GM10266 (cell line): ENCODE data around the gene THRA.

Experiments
- DNase-seq: peaks from one replicate; pipeline ENCODE4 v3.0.0; 2012; ENCODE audit errors: extremely low spot score
- TF ChIP-seq, protein P1 (sequence below): IDR thresholded peaks from 2 replicates; pipeline ENCODE4 v1.5.1; 2012; ENCODE audit warnings: mild to moderate bottlenecking, low read depth; ENCODE audit not compliant: control insufficient read depth, insufficient read depth; ENCODE audit errors: missing control alignments

The THRA gene

DNA sequence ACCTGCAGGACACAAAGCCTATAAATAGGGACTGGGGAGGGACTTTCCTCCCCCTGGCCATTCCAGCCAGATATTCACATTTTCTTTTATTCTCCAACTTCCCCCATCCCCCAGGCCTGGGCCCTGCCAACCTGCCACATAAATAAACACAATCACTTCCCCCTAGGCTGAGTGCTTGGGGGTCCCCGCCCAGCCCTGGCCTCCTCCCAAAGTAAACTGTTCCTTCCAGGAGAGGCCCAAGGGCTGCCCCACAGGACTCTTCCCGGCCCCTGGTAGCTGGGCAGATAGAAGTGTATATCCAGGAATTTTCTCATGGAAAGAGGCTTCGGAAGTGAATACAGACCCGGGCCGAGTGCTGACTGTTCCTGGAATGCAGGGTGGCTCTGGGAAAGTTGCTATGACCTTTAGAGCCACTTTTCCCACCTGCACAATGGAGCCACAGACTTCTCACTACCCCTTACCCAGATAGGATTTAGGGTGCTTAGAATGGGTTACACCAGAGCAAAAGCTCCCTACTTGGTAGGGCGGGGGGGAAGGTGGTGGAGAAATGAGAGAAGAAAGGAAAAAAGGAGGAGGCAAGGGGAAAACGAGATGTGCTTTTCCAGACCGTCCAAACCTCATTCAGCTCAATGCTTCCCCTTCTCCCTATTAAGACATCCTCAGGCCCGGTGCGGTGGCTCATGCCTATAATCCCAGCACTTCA, 39.0 kb upstream of the THRA start:
- TF ChIP-seq, protein P1, sequence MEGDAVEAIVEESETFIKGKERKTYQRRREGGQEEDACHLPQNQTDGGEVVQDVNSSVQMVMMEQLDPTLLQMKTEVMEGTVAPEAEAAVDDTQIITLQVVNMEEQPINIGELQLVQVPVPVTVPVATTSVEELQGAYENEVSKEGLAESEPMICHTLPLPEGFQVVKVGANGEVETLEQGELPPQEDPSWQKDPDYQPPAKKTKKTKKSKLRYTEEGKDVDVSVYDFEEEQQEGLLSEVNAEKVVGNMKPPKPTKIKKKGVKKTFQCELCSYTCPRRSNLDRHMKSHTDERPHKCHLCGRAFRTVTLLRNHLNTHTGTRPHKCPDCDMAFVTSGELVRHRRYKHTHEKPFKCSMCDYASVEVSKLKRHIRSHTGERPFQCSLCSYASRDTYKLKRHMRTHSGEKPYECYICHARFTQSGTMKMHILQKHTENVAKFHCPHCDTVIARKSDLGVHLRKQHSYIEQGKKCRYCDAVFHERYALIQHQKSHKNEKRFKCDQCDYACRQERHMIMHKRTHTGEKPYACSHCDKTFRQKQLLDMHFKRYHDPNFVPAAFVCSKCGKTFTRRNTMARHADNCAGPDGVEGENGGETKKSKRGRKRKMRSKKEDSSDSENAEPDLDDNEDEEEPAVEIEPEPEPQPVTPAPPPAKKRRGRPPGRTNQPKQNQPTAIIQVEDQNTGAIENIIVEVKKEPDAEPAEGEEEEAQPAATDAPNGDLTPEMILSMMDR: no peak
- DNase-seq: no peak

DNA sequence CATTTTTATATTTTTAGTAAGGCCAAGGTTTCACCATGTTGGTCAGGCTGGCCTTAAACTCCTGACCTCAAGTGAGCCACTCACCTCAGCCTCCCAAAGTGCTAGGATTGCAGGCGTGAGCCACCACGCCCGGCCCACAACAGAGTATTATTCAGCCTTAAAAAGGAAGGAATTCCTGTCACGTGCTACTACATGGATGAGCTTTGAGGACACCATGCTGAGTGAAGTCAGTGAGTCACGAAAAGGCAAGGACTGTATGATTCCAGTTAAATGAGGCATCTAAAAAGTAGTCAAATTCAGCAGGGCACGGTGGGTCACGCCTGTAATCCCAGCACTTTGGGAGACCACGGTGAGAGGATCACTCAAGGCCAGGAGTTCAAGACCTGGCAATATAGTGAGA, 37.9 kb upstream of the THRA start:
- TF ChIP-seq, protein P1: no peak
- DNase-seq: no peak

DNA sequence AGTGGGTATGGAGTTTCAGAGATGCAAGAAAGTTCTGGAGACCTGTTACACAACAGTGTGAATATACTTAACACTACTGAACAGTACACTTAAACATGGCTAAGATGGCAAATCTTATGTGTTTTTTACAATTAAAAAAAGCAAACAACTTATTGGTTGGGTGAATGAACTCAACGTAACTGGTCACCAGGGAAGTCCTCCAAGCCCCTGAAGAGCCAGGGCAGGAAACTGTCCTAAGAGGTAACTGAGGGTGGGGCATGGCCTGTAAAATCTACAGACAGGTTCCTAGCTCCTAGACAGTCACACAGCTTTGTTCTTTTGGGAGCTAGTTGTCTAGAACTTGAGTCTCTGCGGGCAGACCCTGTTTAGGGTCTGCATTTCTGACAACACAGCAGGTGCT, 37.2 kb upstream of the THRA start:
- no peak for DNase-seq
- TF ChIP-seq, protein P1: no peak

DNA sequence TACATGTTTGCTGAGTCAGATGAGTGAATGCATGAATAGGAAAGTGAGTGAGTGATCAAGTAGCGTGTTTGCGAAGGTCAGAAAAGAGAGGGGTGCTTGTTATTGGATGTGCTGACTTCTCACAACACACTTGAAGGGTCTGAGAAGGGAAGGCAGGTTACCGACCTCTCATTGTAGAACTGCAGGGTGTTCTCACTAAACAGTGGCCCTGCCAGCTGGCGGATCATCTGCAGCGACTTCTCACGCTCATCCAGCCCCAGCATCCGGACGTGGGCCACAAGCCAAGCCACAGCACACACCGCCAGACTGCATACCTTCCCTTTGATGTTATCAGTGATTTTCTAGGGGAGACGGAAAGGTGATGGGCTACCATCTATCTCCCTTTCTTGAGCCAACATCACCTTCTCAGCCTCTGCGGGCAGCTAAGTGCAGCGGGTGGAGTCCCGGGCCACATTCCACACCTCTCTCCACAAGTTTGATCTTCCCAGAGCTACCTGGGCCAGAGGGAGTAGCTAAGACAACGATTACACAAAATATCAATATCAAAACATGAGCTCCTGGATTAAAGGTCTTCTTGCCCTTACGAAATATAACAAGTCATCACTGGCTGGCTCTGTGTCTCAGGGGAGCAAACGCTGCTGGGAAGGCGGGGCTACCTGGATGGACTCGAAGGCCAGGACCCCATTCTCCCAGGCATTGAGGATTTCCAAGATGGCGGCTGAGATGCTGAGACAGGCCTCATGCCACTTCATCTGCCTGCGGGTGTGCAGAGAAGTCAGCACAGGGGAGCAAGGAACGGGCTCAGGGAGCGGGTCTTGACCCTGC, 36.6 kb upstream of the THRA start:
- no peak for DNase-seq
- TF ChIP-seq, protein P1: no peak

DNA sequence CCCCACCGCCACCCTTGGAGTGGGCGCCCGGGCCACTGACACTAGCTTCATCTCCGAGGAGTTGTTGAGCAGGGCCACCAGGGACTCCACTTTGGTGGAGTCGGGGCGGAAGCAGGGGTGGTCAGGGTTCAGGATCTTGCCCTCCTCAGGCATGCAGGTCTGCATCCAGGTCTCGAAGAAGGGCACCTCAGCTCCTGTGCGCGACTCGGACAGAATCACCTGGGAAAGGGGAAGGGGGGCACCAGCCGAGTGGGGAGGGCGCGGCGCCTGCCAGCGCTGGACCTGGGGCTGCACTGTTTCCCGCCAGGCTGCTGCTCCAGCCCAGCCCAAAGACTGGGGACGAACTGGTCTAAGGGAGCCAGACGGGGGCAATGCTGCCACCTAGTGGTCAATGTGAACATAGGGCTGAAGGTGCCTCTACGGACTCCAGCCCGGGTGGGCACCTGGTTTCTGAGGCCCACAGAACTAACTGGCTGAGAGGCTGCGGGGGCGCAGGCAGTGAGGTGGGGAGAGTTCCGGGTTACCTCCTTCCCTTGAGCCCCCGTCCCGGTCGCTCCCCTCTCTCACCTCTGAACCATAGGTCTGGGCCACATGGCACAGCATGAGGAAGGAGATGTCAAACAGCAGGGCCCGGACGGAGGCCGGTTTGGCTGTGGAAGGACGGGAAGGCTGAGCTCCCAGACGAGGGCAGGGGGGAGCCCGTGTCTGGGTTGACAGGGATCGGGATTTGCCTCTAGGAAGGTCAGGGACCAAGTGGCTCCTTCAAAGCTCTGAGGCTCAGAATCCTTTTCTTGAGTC, 35.8 kb upstream of the THRA start:
- TF ChIP-seq, protein P1: peak; percentile 87

DNA sequence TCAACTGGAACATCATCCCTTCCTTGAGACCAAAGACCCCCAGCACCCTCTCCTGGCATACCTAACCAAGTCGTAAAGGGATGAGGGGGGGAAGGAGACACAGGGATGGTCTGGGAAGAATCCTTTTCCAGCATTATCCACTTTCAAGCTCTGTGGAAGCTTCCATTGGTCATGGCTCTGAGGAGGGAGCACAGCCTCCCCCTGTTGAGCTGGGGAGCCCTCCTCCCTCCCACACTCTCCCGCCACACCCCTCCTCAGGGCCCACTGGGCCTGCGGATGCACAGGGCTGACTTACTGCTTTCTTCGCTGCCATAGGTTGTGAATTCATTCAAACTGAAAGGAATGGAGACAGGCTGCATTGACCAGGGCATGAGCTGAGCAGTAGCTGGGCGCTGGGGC, 35.2 kb upstream of the THRA start:
- TF ChIP-seq, protein P1: no peak
- DNase-seq: no peak

More for the DNA sequence above, 35.8 kb upstream of the THRA start:
- peak; percentile 91 for DNase-seq
